Activated CD8-positive, alpha-beta memory T cell treated with anti-CD3 and anti-CD28 coated beads for 4 hours (primary cell): ENCODE data around the gene SMIM44.
"Not testable (repeated sequence)": the region's sequence is repeated elsewhere in the genome, so short reads cannot be mapped to it uniquely, and the experiment has no call there.

Experiments
- DNase-seq, 2 donors: peaks; one replicate each; pipeline ENCODE4 v3.0.0-alpha.2; 2020; ENCODE audit warnings: low read depth in 2 of 2

The SMIM44 gene

GRCh38 chr19:3483226-3483628 is at the start of gene SMIM44:
TSS of gene SMIM44 (minus strand) at chr19:3483441. CDS start at chr19:3483403, 38 bp downstream.
- no peak for DNase-seq

- no peak for DNase-seq
Measured at GRCh38 chr19:3533033-3533432, 49.8 kb upstream of the SMIM44 start.

- no peak for DNase-seq
Measured at GRCh38 chr19:3532154-3532786, 49.0 kb upstream of the SMIM44 start.

GRCh38 chr19:3531716-3532115 is 48.5 kb upstream of the SMIM44 start:
- no peak for DNase-seq

- DNase-seq, result no peak
Measured at GRCh38 chr19:3530389-3530788, 47.1 kb upstream of the SMIM44 start.

GRCh38 chr19:3529299-3529698 is 46.1 kb upstream of the SMIM44 start:
- not testable (repeated sequence) for DNase-seq

- no peak for DNase-seq
Measured at GRCh38 chr19:3528539-3529211, 45.4 kb upstream of the SMIM44 start.

GRCh38 chr19:3528080-3528479 is 44.8 kb upstream of the SMIM44 start:
- DNase-seq, result no peak

GRCh38 chr19:3527238-3527910 is 44.1 kb upstream of the SMIM44 start:
- no peak for DNase-seq

GRCh38 chr19:3526507-3527237 is 43.4 kb upstream of the SMIM44 start:
- no peak for DNase-seq

- DNase-seq, result no peak
Measured at GRCh38 chr19:3524904-3525451, 41.7 kb upstream of the SMIM44 start.

GRCh38 chr19:3524078-3524842 is 41.0 kb upstream of the SMIM44 start:
- no peak for DNase-seq

GRCh38 chr19:3523361-3524077 is 40.3 kb upstream of the SMIM44 start:
- no peak for DNase-seq

GRCh38 chr19:3522421-3523360 is 39.5 kb upstream of the SMIM44 start:
- no peak for DNase-seq

- DNase-seq, result no peak
Measured at GRCh38 chr19:3521104-3521445, 37.8 kb upstream of the SMIM44 start.

- DNase-seq, result no peak
Measured at GRCh38 chr19:3520166-3521103, 37.2 kb upstream of the SMIM44 start.

GRCh38 chr19:3519126-3519525 is 35.9 kb upstream of the SMIM44 start:
- no peak for DNase-seq

GRCh38 chr19:3518659-3519058 is 35.4 kb upstream of the SMIM44 start:
- no peak for DNase-seq
